B cell (primary cell): ENCODE measurements around the gene PLA2G2F. TPM values are rescaled to one million over a fixed set of nuclear protein-coding genes. Genes with fewer than 3 reads are reported as not detected.

ENCODE experiments used
- ATAC-seq: fragments of 200-7000 bp; cut with Tn5 transposase; one replicate; pipeline ENCODE4 v1.10.0; 2021; ENCODE audit warnings: low read depth, mild to moderate bottlenecking, moderate number of reproducible peaks, moderate library complexity
- CTCF ChIA-PET: fragments of 350-600 bp; sonication (Branson Sonifier 250); formaldehyde crosslinking; loops from one replicate; lab custom pipeline; 2021; ENCODE audit warnings: antibody characterized with exemption, inconsistent platforms; lab: Charles Lee
- POLR2A ChIA-PET: fragments of 350-600 bp; sonication (Branson Sonifier 250); formaldehyde crosslinking; loops from one replicate; lab custom pipeline; 2021; ENCODE audit warnings: antibody characterized with exemption; lab: Charles Lee
- DNase-seq: peaks from one replicate; pipeline ENCODE4 v3.0.0; 2013
- H2AFZ ChIP-seq: 2 replicates; pipeline ENCODE4 v1.6.1; 2012; ENCODE audit warnings: mild to moderate bottlenecking, low read depth, low read length; ENCODE audit not compliant: insufficient read depth, poor library complexity, severe bottlenecking
- H3K27ac ChIP-seq, 2 donors: 1 replicate in 1 of 2; 2 replicates in 1 of 2; pipeline ENCODE4 v1.5.1; 2012 to 2013; ENCODE audit warnings: low read length in 2 of 2, mild to moderate bottlenecking in 2 of 2, moderate library complexity in 1 of 2
- H3K27me3 ChIP-seq, 4 experiments: fragments of 200-600 bp in 1 of 4; sonication (generic) in 1 of 4; replicated peaks in 1 of 4; 1 replicate in 2 of 4; 2 replicates in 2 of 4; pipeline versions ENCODE4 v1.6.1 to v1.7.0; 2013 to 2016; ENCODE audit warnings: low read length in 3 of 4, mild to moderate bottlenecking in 2 of 4, mixed read lengths in 1 of 4, moderate library complexity in 1 of 4; ENCODE audit not compliant: insufficient read depth in 4 of 4, control insufficient read depth in 3 of 4; ENCODE audit errors: control extremely low read depth in 1 of 4
- H3K36me3 ChIP-seq, 2 experiments: replicated peaks in 1 of 2; 1 replicate in 1 of 2; 2 replicates in 1 of 2; pipeline versions ENCODE4 v1.6.1 to v1.7.1; 2013; ENCODE audit warnings: low read length in 1 of 2; ENCODE audit not compliant: insufficient read depth in 2 of 2, control insufficient read depth in 1 of 2; ENCODE audit errors: control extremely low read depth in 1 of 2, extremely low read depth in 1 of 2
- H3K4me1 ChIP-seq, 2 donors: fragments of 200-600 bp in 1 of 2; sonication (generic) in 1 of 2; 1 replicate in 1 of 2; 2 replicates in 1 of 2; pipeline versions ENCODE4 v1.5.1 to v1.6.1; 2013 to 2017; ENCODE audit warnings: low read length in 2 of 2; ENCODE audit not compliant: control insufficient read depth in 2 of 2, insufficient read depth in 2 of 2
- H3K4me2 ChIP-seq: replicated peaks from 2 replicates; pipeline ENCODE3; 2012; ENCODE audit warnings: mild to moderate bottlenecking, low read depth, low read length; ENCODE audit not compliant: poor library complexity, severe bottlenecking
- H3K4me3 ChIP-seq, 5 experiments: fragments of 200-600 bp in 1 of 5; sonication (generic) in 1 of 5; 1 replicate in 3 of 5; 2 replicates in 2 of 5; pipeline versions ENCODE4 v1.5.1 to v1.7.0; 2011 to 2016; ENCODE audit warnings: low read length in 4 of 5, mild to moderate bottlenecking in 4 of 5, low read depth in 2 of 5, control low read depth in 1 of 5, moderate library complexity in 1 of 5; ENCODE audit not compliant: insufficient read depth in 1 of 5; ENCODE audit errors: control extremely low read depth in 1 of 5, extremely low read depth in 1 of 5
- H3K79me2 ChIP-seq: fragments of 200-600 bp; sonication (generic); one replicate; pipeline ENCODE4 v1.6.0; 2016; ENCODE audit warnings: low read length; ENCODE audit not compliant: control insufficient read depth, insufficient read depth
- H3K9ac ChIP-seq: fragments of 200-600 bp; sonication (generic); 2 replicates; pipeline ENCODE4 v1.6.1; 2017; ENCODE audit warnings: mild to moderate bottlenecking, low read length, moderate library complexity
- H3K9me3 ChIP-seq, 3 donors: one replicate each; pipeline versions ENCODE4 v1.6.1 to v1.7.1; 2013; ENCODE audit warnings: low read length in 2 of 3; ENCODE audit not compliant: control insufficient read depth in 2 of 3, insufficient read depth in 1 of 3; ENCODE audit errors: control extremely low read depth in 1 of 3
- H4K20me1 ChIP-seq: 2 replicates; pipeline ENCODE4 v1.6.0; 2012; ENCODE audit warnings: mild to moderate bottlenecking, low read length; ENCODE audit not compliant: insufficient read depth, control insufficient read depth, poor library complexity, severe bottlenecking
- H3K27ac Mint-ChIP-seq: one replicate; pipeline ENCODE4 v1.8.0; 2021; ENCODE audit warnings: mixed read lengths
- H3K27me3 Mint-ChIP-seq: one replicate; pipeline ENCODE4 v1.8.0; 2021; ENCODE audit warnings: mixed read lengths
- H3K4me1 Mint-ChIP-seq: one replicate; pipeline ENCODE4 v1.8.0; 2021; ENCODE audit warnings: mixed read lengths
- H3K4me3 Mint-ChIP-seq: one replicate; pipeline ENCODE4 v1.8.0; 2021; ENCODE audit warnings: mixed read lengths
- H3K9me3 Mint-ChIP-seq: one replicate; pipeline ENCODE4 v1.8.0; 2022; ENCODE audit warnings: mixed read lengths; ENCODE audit not compliant: insufficient read depth
- CTCF ChIP-seq: fragments of 200-600 bp; IDR thresholded peaks from one replicate; pipeline ENCODE4 v1.8.0; 2022; ENCODE audit warnings: antibody characterized with exemption, mild to moderate bottlenecking
- EZH2 ChIP-seq: IDR thresholded peaks from 2 replicates; pipeline ENCODE4 v1.6.1; 2012; ENCODE audit warnings: borderline replicate concordance, low read depth, mild to moderate bottlenecking, moderate library complexity, low read length; ENCODE audit not compliant: insufficient read depth, poor library complexity, severe bottlenecking
- WGBS: methylation state at CpG from one replicate; pipeline ENCODE4 v1.1.5; 2013; ENCODE audit warnings: missing lambda C conversion rate; ENCODE audit not compliant: insufficient coverage; 5-methylcytosine and 5-hydroxymethylcytosine counted together
- intact Hi-C: fragments of 100-400 bp; cut with micrococcal nuclease; formaldehyde crosslinking; loops from one replicate; pipeline ENCODE4 v1.10.0; 2022
- polyA plus RNA-seq: library from polyadenylated mRNA; depleted of rRNA; stranded (reverse); fragments of >200 nt; gene quantifications from 2 replicates; pipeline ENCODE4 v1.2.3, GENCODE V29; 2012
- total RNA-seq, 2 donors: library from RNA; stranded (reverse); fragments of 120-200 nt in 1 of 2; gene quantifications; 1 replicate in 1 of 2; 2 replicates in 1 of 2; pipeline versions ENCODE4 v1.2.3 to v1.2.4, GENCODE V29; 2013 to 2022

PLA2G2F gene
- total and polyA plus RNA-seq, 2 donors (not counting 1 experiment from before 2014, with no cell fraction given) = not detected

GRCh38 chr1:20134995-20135394, 4.1 kb upstream of the PLA2G2F start:
- ChIA-PET POLR2A (interaction anchor here (0.5 kb wide), 1 partner anchor 11 kb away, joined by 3 read pairs; no protein-coding TSS in a partner anchor), CTCF (no interaction called here)
- H3K27me3 ChIP-seq = no peaks in the 10 kb centered on the region
- no peak overlapping the region for H3K27ac ChIP-seq
- intact Hi-C loops = no loop called here
- H3K4me1 Mint-ChIP-seq = no peaks in the 10 kb centered on the region
- H3K27ac Mint-ChIP-seq = no peak overlapping the region
- H3K36me3 ChIP-seq = no peaks in the 10 kb centered on the region
- H3K4me2 ChIP-seq = no peak overlapping the region
- H3K4me3 ChIP-seq = no peak overlapping the region
- H3K9me3 ChIP-seq = peaks cover 0 to 4% (median under 1%) of the 10 kb centered on the region in 3 donors
- no peaks in the 10 kb centered on the region for H4K20me1 ChIP-seq
- H3K4me3 Mint-ChIP-seq = no peak overlapping the region
- DNase-seq = no peak
- TF ChIP-seq CTCF = no peak
- TF ChIP-seq EZH2 = no peak
- no peak for ATAC-seq
- H3K9me3 Mint-ChIP-seq = peaks cover under 1% of the 10 kb centered on the region
- H3K79me2 ChIP-seq = no peaks in the 10 kb centered on the region
- H3K4me1 ChIP-seq = no peaks in the 10 kb centered on the region
- WGBS = no CpG with 5 or more reads among the region's 3 CpGs
- H3K27me3 Mint-ChIP-seq = peaks cover 13% of the 10 kb centered on the region
- no peak overlapping the region for H2AFZ ChIP-seq
- H3K9ac ChIP-seq = no peak overlapping the region

- H3K9me3 ChIP-seq = peaks cover 0 to 4% (median 0%) of the 10 kb centered on the region in 3 donors
- no peaks in the 10 kb centered on the region for H4K20me1 ChIP-seq
- peaks cover 0 to 6% (median 0%) of the 10 kb centered on the region in 4 experiments for H3K27me3 ChIP-seq
- H3K4me1 Mint-ChIP-seq = no peaks in the 10 kb centered on the region
- DNase-seq (no peak), ATAC-seq (no peak)
- no peak overlapping the region for H3K27ac ChIP-seq
- no peak overlapping the region for H3K4me2 ChIP-seq
- intact Hi-C loops = no loop called here
- WGBS = 100% methylated on average over 3 of the region's 3 CpGs
- H3K4me3 Mint-ChIP-seq = no peak overlapping the region
- H3K9ac ChIP-seq = no peak overlapping the region
- peaks cover 13% of the 10 kb centered on the region for H3K27me3 Mint-ChIP-seq
- TF ChIP-seq EZH2 (no peak), CTCF (no peak)
- no peak overlapping the region for H2AFZ ChIP-seq
- no peak overlapping the region for H3K4me3 ChIP-seq
- H3K4me1 ChIP-seq = no peaks in the 10 kb centered on the region
- no peaks in the 10 kb centered on the region for H3K79me2 ChIP-seq
- H3K36me3 ChIP-seq = no peaks in the 10 kb centered on the region
- H3K27ac Mint-ChIP-seq = no peak overlapping the region
- H3K9me3 Mint-ChIP-seq = no peaks in the 10 kb centered on the region
- CTCF ChIA-PET = no interaction called here
- POLR2A ChIA-PET = no interaction called here
Measured at GRCh38 chr1:20136249-20136648, 2.9 kb upstream of the PLA2G2F start.
